Aorta (tissue), 5 donors: ENCODE results near the gene MGLL. TPM values are rescaled to one million over a fixed set of nuclear protein-coding genes. Genes with fewer than 3 reads are reported as not detected.

Source experiments
- ATAC-seq: fragments of 200-7000 bp; cut with Tn5 transposase; one replicate; pipeline ENCODE4 v1.9.1; 2022; ENCODE audit warnings: moderate library complexity; ENCODE audit not compliant: low FRiP score
- DNase-seq, 2 donors: peaks; one replicate each; pipeline ENCODE4 v3.0.0-alpha.2; 2020
- H3K27ac ChIP-seq, 2 donors: one replicate each; pipeline ENCODE4 v1.5.1; 2013; ENCODE audit warnings: low read length in 2 of 2, mild to moderate bottlenecking in 2 of 2, moderate library complexity in 2 of 2, control low read depth in 1 of 2, inconsistent platforms in 1 of 2, low read depth in 1 of 2
- H3K27me3 ChIP-seq, 2 donors: one replicate each; pipeline ENCODE4 v1.6.1; 2013; ENCODE audit warnings: control low read depth in 1 of 2, low read length in 1 of 2, mild to moderate bottlenecking in 1 of 2, moderate library complexity in 1 of 2; ENCODE audit not compliant: insufficient read depth in 2 of 2, control insufficient read depth in 1 of 2
- H3K36me3 ChIP-seq, 2 donors: one replicate each; pipeline ENCODE4 v1.6.1; 2013; ENCODE audit warnings: control low read depth in 1 of 2, low read length in 1 of 2, mild to moderate bottlenecking in 1 of 2; ENCODE audit not compliant: insufficient read depth in 2 of 2, control insufficient read depth in 1 of 2
- H3K4me1 ChIP-seq, 2 donors: one replicate each; pipeline ENCODE4 v1.6.1; 2013; ENCODE audit warnings: low read length in 2 of 2, control low read depth in 1 of 2, mild to moderate bottlenecking in 1 of 2, moderate library complexity in 1 of 2; ENCODE audit not compliant: insufficient read depth in 2 of 2, control insufficient read depth in 1 of 2
- H3K4me3 ChIP-seq, 2 donors: one replicate each; pipeline ENCODE4 v1.5.1; 2013; ENCODE audit warnings: low read length in 2 of 2, control low read depth in 1 of 2, mild to moderate bottlenecking in 1 of 2
- H3K9me3 ChIP-seq: one replicate; pipeline ENCODE4 v1.6.1; 2013; ENCODE audit warnings: mild to moderate bottlenecking, low read length; ENCODE audit not compliant: control insufficient read depth
- WGBS, 2 donors: extraction: QIAGEN DNeasy Blood & Tissue Kit; methylation state at CpG; one replicate each; pipeline ENCODE4 v1.1.7; 2013; 5-methylcytosine and 5-hydroxymethylcytosine counted together
- intact Hi-C, 2 donors: fragments of 100-400 bp; cut with DNase I; formaldehyde crosslinking; loops; one replicate each; pipeline versions ENCODE4 v1.14.2 to v1.15.0; 2022
- polyA plus RNA-seq, 2 donors: library from polyadenylated mRNA; stranded (reverse); fragments of 200-250 nt; gene quantifications; one replicate each; pipeline ENCODE4 v1.2.3, GENCODE V29; 2013
- total RNA-seq, 2 donors: library from RNA; stranded (reverse); fragmentation: NEBNext Ultra II Directional; extraction: Animal tissue kit (Norgen Biotek cat#: 25700); gene quantifications; one replicate each; pipeline ENCODE4 v1.2.1, GENCODE V29; 2021
- donor health status: healthy with polysubstance abuse.
- donor health status: Bipolar disorder and iron deficiency.
- donor health status: DM: no; HTN: no; CAD: no.
- donor health status: DM: no; HTN: no; CAD: no.
- donor health status: DM: yes; HTN: yes; CAD: no.

MGLL gene
- total and polyA plus RNA-seq, 4 donors, result 18.3 to 85.3 (median 50.7) TPM

DNA sequence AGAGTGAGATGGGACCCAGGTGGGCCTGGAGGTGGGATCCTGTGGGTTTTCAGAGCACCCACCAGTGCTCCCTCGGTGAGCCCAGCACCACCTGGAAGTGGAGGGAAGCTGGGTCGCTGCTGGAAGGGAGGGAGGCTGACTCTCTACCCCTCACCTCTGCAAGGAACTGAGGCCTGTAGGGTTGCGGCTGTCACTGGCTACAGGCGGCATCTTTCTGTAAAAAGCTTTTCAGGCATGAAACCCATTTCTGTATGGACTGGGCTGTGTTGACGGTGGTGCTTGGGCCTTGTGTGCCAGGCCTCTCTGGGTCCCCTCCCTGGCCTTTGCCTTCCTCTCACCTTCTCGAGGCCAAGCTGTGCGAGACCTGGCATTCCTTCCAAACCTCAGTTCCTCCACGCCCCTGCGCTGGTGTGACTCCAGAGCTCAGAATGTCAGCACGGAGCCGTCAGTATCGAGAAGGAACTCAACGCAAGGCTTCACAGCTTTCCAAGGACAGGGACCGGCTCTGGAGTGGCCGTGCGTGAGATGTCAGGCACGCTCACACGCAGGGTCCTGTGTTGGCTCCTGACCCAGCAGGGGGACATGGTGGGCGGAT is 133.0 kb downstream of the MGLL start:
- WGBS, 2 donors, result 71 to 76% methylated on average over 19 of the region's 19 CpGs
- intact Hi-C loops, result loop anchor here in 1 of 2 donors (2.0 kb wide), 1 partner anchor 133 kb away; the partner anchor contains the start of gene MGLL
- no peaks in the 10 kb centered on the region for H3K9me3 ChIP-seq
- no peaks in the 10 kb centered on the region for H3K27me3 ChIP-seq
- no peak for ATAC-seq
- peak; percentile 37 to 65 for DNase-seq
- no peaks in the 10 kb centered on the region for H3K36me3 ChIP-seq
- no peak overlapping the region for H3K4me3 ChIP-seq
- no peaks in the 10 kb centered on the region for H3K4me1 ChIP-seq
- peak overlapping the region; percentile 49 to 68 for H3K27ac ChIP-seq

DNA sequence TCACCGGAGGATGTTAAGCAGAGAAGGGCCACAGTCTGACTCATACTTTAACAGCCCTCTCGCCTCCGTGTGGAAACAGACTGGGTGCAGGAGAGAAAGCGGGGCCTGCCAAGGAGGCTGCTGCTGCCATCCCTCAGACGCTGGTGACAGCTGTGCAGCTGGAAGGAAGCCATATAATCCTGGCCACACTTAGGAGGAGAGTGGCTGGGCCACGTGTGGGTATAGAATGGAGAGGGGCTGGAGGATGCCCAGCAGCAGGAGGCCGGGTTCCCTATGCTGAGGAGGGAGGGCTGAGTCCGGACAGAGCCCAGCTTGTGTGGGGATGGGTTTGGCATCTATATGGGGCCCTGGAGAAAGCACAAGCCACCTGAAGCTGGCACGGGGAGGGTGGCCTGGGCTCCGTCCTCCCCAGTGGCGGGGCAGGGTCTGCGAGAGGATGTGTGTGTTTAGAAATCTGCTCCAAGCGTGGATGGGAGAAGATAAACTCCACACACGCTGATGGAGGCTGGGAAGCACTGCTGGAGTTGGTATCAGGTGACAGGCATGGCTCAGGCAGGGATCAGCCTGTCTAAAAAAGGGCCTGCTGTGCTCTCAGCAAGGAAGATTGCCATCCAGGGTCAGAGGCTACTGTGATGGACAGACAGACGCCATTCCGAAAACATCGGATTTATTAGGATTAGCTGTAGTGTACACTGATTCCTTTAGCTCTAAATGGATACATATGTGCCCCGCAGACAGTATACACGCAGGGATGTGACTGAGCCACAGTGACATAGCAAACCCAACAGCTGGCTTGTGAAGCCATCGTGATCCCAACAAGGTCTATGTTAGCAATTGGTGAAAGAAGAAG is 133.7 kb downstream of the MGLL start:
- no peak overlapping the region for H3K4me3 ChIP-seq
- ATAC-seq, result peak; percentile 30
- H3K9me3 ChIP-seq, result no peaks in the 10 kb centered on the region
- intact Hi-C loops, result loop anchor here in 1 of 2 donors (2.0 kb wide), 1 partner anchor 134 kb away; the partner anchor contains the start of gene MGLL
- H3K27me3 ChIP-seq, result no peaks in the 10 kb centered on the region
- peak overlapping the region in 1 of 2 donors; percentile 49 for H3K27ac ChIP-seq
- no peaks in the 10 kb centered on the region for H3K4me1 ChIP-seq
- DNase-seq, result peak; percentile 73 to 78
- H3K36me3 ChIP-seq, result no peaks in the 10 kb centered on the region
- 34 to 35% methylated on average over 20 of the region's 20 CpGs for WGBS, 2 donors

DNA sequence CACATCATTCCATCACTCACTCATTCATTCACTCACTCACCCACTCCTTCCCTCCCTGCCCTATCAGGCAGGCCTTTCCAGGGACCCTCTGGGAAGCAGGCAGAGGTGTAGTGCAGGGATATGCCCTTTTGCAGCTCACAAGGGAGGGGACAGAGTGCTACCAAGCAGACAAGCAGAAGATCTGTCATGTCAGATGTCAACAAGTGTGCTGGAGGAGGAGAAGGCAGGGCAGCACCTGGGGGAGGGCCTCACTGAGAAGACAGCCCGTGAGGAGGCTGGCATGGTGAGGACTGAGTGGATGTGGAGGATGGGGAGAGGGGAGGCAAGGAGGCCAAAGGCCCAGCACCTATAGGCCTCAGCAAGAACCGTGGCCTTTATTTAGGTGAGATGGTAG is 134.3 kb downstream of the MGLL start:
- Histone ChIP-seq H3K36me3 (no peaks in the 10 kb centered on the region), H3K4me3 (no peak overlapping the region), H3K9me3 (no peaks in the 10 kb centered on the region), H3K27me3 (no peaks in the 10 kb centered on the region), H3K4me1 (no peaks in the 10 kb centered on the region), H3K27ac (peak overlapping the region in 1 of 2 donors; percentile 6)
- ATAC-seq (no peak), DNase-seq (peak in 1 of 2 donors; percentile 21)
- intact Hi-C loops, result loop anchor here in 1 of 2 donors (2.0 kb wide), 1 partner anchor 135 kb away; the partner anchor contains the start of gene MGLL
- WGBS, 2 donors, result 17 to 31% methylated on average over 2 of the region's 2 CpGs

DNA sequence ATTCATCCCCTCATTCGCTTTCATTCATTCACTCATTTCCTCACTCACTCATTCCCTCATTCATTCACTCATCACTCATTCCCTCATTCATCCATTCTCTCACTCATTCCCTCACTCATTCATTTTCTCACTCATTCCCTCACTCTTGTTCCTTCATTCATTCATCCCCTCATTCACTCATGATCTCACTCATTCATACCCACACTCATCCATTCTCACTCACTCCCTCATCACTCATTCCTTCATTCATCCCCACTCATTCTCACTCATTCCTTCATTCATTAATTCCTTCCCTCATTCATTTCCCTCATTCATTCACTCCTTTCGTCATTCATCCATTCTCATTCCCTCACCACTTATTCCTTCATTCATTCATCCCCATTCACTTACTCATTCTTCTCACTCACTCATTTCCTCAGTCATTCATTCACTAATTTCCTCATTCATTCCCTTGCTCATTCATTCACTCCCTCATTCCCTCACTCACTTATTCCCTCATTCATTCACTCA is 135.0 kb downstream of the MGLL start:
- no peak overlapping the region for H3K27ac ChIP-seq
- WGBS, 2 donors, result 94 to 96% methylated on average over 2 of the region's 2 CpGs

DNA sequence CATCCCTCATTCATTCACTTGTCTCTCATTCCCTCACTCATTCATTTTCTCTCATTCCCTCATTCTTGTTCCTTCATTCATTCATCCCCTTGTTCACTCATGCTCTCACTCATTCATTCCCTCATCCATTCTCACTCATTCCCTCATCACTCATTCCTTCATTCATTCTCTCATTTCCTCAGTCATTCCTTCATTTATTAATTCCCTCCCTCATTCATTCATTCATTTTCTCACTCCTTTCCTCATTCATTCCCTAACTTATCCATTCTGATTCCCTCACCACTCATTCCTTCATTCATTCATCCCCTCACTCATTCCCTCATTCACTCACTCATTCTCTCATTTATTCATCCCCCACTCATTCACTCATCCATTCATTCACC is 135.8 kb downstream of the MGLL start:
- ATAC-seq (no peak), DNase-seq (no peak)
- Histone ChIP-seq H3K27me3 (no peaks in the 10 kb centered on the region), H3K27ac (no peak overlapping the region), H3K36me3 (no peaks in the 10 kb centered on the region), H3K4me3 (no peak overlapping the region), H3K9me3 (no peaks in the 10 kb centered on the region), H3K4me1 (no peaks in the 10 kb centered on the region)
- intact Hi-C loops, result no loop called here

More for the DNA sequence above, 135.0 kb downstream of the MGLL start:
- Histone ChIP-seq H3K4me3 (no peak overlapping the region), H3K9me3 (no peaks in the 10 kb centered on the region), H3K27me3 (no peaks in the 10 kb centered on the region), H3K36me3 (no peaks in the 10 kb centered on the region), H3K4me1 (no peaks in the 10 kb centered on the region)
- intact Hi-C loops, result no loop called here
- no peak for DNase-seq
- no peak for ATAC-seq

DNA sequence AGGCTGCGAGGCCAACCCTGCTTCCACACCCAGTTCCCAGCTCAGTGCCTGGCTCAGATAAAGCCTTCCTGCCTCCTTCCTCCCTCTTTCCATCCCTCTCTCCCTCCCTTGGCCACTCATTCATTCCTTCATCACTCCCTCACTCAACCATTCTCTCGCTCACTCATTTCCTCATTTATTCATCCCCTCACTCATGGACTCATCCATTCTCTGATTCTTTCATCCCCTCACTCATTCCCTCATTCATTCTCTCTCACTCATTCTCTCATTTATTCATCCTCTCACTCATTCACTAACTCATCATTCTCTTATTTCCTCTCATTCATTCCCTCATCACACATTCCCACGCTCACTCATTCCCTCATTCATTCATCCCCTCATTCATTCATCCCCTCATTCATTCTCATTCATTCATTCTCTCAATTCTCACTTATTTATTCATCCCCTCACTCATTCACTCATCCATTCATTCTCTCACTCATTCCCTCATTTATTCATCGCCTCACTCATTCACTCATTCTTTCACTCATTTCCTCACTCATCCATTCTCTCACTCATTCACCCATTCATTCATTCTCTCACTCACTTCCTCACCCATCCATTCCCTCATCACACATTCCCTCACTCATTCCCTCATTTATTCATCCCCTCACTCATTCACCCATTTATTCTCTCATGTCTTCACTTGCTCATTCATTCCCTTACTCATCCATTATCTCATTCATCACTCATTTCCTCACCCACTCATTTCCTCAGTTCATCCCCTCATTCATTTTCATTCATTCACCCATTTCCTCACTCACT is 136.4 kb downstream of the MGLL start:
- ATAC-seq (no peak), DNase-seq (no peak)
- intact Hi-C loops, result no loop called here
- H3K4me3 ChIP-seq, result no peak overlapping the region
- no peaks in the 10 kb centered on the region for H3K9me3 ChIP-seq
- H3K4me1 ChIP-seq, result no peaks in the 10 kb centered on the region
- no peak overlapping the region for H3K27ac ChIP-seq
- no peaks in the 10 kb centered on the region for H3K36me3 ChIP-seq
- WGBS, 2 donors, result 82 to 87% methylated on average over 4 of the region's 4 CpGs
- no peaks in the 10 kb centered on the region for H3K27me3 ChIP-seq

DNA sequence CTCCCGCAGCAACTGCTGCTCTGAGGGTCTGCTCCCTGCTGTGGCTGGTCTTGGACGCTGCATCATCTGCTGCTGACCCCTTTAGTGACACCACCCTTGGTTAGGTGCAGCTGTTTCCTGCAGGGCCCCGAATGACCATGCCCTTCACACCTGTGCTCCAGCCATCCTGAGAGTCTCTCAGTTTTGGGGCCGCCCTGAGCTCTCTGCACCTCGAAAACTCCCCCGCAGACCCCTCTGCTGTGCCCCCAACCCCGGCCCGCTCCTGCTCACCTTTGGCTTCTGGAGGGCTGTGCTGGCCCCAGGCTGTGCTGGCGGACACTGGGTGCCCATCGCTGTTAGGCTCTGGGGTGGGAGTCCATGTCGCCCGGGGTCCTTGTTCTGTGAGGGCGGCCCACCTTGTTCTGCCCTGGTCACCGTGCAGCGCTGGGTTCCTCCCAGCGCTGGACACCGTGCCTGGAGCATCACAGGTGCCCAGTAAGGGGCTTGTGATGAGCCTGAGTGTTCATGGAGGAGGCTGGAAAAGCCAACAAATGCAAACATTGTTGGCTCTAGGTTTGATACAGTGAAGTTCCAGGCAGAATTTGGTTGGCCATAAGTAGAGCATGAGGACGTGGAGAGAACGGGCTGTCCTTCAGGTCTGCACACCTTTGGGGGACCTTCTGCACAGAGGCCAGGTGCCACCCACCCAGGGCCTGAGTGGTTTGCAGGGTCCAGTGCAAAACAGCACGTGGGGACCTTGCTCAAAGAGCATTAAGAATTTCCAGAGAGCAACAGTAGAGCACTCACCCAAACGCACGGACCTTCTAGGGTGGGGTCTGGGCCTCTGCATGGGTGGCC is 137.2 kb downstream of the MGLL start:
- Histone ChIP-seq H3K27me3 (no peaks in the 10 kb centered on the region), H3K4me1 (no peaks in the 10 kb centered on the region), H3K9me3 (no peaks in the 10 kb centered on the region), H3K4me3 (no peak overlapping the region), H3K27ac (no peak overlapping the region), H3K36me3 (no peaks in the 10 kb centered on the region)
- DNase-seq (peak; percentile 44 to 50), ATAC-seq (no peak)
- intact Hi-C loops, result no loop called here
- WGBS, 2 donors, result 84 to 86% methylated on average over 22 of the region's 22 CpGs

DNA sequence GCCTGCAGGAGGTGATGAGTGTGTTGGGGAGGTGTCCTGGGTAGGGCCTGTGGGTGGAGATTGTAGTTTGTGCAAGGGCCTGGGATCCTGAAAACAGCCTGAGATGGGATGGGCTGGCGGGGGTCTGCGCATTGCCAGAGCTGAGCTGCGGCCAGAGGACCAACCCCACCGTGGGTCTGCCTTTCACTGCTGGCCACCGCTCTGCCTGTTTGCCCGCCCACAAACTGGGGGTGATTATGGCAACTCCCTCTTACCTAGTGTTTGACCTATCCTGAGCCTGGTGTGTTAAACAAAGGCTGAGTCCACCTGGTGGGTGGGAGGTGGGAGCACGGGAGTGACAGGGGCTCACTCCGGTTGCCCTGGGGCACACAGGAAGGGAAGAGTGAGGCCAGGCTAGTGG is 139.8 kb downstream of the MGLL start:
- Histone ChIP-seq H3K9me3 (no peaks in the 10 kb centered on the region), H3K4me1 (no peaks in the 10 kb centered on the region), H3K27ac (no peak overlapping the region), H3K4me3 (no peak overlapping the region), H3K27me3 (no peaks in the 10 kb centered on the region), H3K36me3 (no peaks in the 10 kb centered on the region)
- intact Hi-C loops, result no loop called here
- ATAC-seq, result no peak
- peak; percentile 31 to 63 for DNase-seq
- 87% methylated on average over 8 of the region's 8 CpGs for WGBS, 2 donors
